Stimulated activated CD4-positive, alpha-beta T cell treated with anti-CD3 and anti-CD28 coated beads, Interleukin-2, amount 100 ng/mL, for 24 hours (primary cell): ENCODE measurements around the gene HMCN1.

Source experiments
- DNase-seq, 2 donors: peaks; one replicate each; pipeline ENCODE4 v3.0.0-alpha.2; 2020

The HMCN1 gene

DNA sequence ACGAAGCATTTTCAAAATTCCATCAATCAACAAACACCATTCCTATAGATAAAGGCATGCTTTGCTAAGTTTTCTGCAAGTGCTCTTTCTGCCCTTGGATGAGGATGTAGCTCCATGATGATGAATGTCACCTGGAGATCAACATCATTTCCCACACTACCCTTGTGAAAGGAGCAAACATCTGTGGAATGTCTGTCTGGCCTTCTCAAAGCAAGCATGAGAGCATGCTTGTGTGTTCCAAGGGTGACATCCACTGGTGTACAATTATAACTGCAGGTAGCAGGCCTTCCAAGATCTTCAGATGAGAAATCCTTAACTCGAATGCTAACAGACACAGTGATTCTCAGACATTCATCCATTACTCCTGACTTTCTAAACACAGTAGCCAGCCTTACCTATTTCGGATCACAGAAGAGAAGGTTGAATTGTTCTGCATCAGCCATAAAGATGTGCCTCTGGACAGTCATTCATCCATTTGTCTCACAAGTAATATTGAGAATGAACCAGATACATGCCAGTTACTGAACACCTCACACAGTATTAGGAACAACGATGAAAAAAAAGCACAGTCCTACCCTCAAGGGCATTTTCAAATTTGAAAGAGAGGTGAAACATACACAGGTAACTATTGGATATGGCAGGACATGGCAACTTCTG, 478.5 kb downstream of the HMCN1 start:
- DNase-seq: no peak

DNA sequence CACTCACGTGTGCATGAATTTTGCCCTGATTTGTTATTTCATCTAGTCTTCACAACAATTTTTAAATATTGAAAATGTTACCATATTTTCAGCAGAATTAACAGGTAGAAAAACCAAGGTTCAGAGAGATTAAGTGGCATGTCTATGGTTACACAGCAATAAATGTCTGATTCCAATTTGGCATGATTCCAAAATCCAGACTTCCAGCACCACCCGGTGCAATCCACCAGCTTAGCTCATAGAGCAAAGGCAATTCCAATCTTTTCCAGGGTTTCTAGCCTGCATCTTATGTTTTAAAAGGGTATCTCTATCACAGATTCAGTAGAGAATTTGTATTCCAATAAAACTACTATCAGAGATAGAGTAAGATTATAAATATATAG, 479.0 kb downstream of the HMCN1 start:
- DNase-seq: no peak

DNA sequence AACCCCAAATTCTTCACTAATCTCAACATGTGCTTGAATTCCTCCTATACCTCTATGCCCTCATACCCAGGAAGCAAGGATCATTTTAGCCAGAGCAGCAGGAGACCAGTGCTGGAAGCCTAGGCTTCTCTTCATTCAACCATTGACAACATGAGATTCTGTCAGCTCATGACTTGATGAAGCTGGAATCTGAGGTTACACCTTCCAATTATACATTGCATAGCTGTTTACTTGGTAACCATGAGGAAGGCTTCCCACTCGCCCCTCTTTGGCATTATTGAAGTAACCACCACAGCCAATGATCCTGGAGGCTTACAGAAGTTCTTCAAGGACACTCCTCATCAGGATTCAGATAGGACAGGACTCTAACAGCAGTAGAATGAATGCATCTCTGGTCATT, 480.6 kb downstream of the HMCN1 start:
- no peak for DNase-seq

DNA sequence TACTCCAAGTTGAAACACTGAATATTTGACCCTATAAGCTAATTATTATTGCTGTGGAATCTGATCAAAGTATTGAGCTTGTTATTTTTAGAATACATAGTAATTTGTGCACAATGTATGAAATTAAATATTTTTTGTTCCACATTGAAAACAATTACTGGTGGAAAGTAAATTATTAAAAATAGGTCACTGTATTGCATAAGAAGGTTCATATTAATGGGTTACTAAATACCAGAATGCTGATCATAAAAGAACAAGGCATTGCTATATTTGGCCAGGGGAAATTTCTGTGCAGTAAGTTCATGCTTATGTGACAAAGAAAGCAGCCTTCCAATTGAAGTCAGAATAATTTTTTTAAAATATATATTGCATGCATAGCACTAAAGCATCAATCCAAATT, 481.4 kb downstream of the HMCN1 start:
- DNase-seq: no peak

DNA sequence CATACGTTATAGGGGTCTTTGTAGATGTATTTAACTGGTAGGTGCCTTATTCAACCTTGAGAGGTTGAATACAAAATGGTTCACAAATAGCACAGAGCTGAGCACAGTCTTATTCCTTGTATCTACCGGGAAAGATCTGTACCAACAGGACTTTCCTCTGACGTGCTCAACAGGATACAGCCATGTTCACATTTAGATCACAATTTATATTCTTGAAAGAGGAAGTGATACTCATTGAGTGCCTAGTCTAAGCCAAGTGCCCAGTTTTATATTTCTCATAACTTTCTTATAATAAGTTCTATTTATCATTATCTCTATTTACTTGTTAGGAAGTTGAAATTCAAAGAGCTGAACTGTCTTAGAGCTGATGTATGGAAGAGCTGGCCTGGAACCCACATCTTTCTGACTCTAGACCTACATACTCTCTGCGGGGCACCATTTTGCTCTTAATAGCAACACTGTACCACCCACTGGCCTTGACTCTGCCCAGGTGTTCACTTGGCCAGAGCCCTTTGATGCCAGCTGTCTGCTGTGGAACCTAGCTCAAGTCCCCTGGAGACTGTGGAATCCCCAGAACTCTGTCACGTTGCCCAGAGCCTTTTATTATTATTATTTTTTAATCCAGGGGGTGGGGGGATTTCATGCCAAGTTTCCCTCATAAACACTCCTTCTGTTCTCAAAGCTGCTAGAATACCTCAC, 484.6 kb downstream of the HMCN1 start:
- DNase-seq: no peak

DNA sequence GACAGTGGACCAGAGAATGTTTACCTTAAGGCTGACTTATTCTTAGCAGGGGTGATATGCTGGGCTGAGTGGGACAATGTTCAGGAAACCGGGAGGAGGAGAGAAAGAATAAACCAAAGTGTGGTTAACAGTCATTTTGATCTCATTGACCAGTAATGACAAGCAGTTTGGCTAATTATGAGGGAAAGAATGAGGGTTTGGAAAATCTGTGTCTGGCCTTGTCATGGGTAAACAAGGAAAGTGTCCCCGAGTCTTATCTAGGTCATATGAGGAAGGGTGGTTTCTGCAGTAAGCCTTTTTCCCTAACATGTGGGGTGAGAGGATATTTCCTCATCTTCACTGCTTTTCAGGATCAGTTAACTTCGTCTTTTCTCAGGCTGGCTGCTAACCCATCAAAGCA, 485.9 kb downstream of the HMCN1 start:
- DNase-seq: no peak

DNA sequence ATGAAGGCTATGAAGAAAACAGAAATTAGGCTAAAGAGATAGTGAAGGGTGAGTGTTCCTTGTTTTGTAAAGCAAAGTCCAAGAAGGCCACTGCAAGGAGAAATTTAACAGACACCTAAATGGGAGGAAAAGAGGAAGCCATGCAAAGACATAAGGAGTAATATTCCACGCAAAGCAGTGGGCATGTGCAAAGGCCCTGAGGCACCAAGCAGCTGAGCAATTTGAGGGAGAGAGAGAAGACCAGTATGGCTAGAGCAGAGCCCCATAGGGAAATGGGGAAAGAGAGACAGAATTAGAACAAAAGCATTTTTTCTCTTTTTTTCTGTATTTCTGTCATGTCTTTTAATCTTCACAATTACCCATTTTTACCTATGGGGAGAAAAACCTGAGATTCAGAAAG, 486.7 kb downstream of the HMCN1 start:
- no peak for DNase-seq

DNA sequence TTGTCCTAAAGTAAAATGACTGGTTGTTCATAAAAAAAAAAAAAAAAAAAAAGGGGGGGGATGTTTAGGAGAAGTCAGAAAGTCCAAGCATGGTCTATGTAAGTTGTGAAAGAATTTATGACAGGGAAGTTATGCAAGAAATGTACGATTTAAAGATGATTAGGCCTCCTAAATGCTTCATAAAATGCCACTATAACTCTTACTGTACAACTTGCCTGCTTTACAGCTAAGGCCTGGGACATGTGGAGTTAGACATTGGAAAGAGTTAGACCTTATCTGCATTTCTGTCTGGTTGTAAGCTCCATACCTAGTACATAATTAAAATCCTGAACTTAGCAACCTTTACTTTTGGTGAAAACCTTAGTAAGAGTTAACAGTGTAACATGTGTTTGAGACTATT, 490.9 kb downstream of the HMCN1 start:
- DNase-seq: no peak

DNA sequence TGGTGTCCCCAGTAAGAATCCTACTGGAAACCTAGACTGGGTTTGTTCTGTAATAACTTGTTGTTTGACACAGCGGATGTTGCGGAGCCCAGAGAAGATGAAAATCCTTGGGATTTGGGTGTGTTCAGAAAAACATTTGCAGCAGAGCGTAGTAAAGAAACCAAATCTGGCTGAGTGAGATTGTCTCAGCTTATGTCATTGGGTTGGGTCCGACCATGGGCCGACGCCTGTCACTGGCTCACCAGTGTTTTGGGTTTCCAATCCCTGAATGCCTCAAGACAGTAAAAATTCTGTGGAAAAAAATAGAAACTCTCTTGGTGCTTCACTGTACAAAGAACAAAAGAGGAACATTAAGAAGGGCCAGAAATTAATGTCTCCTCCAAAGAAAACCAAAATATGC, 494.6 kb downstream of the HMCN1 start:
- DNase-seq: no peak

DNA sequence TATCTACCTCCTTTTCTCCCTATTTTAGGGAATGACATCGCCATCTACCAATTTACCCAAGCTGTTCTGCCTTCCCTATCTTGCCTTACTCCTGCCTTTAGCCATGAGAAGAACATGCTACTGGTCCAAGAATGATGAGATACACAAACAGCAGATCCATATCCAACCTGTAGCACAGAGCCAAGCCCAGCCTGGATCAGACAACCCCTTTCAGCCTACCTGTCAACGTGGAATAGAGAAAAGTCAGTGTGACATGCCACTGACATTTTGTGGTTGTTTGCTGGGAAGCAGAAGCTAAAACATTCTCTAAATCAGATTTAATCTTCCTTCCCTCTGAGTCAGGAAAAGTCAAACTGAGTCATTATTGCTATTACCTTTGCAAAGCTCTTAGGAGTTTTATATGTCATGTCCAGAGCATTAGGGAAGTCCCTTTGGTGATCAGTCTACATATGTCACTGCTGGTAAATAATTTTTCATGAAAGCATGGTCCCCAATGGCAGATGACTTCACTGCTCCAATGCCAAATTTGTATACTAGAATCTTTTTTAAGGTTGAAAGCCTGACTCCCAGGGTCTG, 497.8 kb downstream of the HMCN1 start:
- DNase-seq: no peak

DNA sequence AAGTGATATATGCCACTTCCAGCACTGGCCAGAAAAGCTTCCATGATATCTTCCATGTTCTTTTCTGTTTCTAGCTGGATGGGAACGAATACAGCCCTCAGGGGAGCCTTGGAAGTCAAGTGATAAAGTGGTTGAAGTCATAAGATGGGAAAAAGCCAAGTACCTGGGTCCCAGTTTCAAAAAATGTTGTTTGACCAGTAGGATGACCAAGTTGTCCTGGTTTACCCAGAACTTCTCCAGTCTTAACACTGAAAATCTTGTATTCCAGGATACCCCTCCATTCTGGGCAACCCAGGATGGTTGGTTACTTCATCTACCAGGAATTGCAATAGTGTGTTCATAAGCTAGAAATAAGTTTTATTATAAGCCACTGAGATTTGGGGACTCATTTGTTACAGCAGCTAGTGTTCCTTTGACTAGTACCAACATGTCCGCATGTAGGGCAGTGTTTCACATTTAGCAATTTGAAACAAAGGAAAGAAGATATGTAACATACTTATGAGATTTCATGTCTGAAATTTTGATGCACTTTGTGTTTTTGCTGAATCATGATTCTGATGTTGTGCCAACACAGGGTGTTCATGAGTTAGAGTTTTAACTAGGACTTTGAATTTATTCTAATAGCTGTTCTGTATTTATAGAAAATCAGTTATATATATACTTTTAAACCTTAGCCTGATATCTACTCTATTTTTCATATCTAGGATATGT, 500.9 kb downstream of the HMCN1 start:
- DNase-seq: no peak

DNA sequence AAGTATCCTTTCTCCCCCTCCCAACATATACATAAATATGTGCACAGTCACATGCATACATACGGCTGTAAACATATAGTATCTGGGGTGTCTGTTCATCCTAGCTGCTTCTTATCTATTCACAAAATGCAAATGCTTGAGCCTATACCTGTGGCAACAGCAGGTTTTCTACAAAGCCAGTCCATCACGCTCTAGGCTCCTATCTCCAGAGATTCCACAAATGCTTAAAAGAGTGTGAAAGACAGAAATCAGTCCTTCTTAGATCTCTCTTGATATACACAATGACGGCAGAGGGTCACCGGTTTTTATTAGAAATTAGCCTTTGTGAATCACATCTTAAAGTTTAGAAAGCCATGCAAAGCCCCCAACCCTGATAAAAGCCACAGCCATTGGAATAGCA, 501.5 kb downstream of the HMCN1 start:
- no peak for DNase-seq

DNA sequence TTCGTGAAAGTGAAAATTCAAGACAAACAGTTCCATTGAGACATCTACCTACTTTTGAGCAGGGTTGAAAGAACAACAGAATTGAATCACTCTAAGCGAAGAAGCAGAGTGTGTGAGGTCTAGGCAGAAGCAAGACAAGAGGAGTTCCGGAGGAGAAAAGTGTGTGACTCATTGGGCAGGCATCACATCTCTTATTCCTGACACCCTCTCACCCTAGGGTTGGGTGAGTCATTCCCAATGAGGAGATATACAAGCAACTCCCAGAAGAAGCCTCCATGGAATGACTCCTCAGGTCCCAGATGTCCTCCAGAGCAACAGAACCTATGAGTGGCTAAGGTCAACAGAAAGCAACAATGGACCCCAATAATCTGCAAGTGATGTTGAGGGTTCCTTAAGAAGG, 502.7 kb downstream of the HMCN1 start:
- DNase-seq: no peak

DNA sequence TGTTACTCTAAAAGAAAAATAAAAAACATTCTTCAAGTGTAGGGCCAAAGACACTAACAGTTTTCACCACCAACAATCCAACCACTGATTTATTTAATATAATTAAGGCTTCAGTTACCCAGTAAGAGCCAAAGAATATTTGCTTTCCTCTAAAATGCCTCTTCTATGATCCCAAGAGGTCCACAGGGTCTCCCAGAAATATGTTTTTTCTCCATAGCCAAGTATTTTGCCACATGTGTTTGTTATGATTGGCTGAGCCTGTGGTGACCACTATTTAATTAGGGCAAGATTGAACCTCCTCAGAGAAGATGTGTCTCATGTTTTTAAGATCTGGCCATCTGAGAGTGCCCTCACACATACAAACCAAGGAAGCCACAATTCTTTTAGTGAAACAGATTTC, 505.0 kb downstream of the HMCN1 start:
- no peak for DNase-seq

DNA sequence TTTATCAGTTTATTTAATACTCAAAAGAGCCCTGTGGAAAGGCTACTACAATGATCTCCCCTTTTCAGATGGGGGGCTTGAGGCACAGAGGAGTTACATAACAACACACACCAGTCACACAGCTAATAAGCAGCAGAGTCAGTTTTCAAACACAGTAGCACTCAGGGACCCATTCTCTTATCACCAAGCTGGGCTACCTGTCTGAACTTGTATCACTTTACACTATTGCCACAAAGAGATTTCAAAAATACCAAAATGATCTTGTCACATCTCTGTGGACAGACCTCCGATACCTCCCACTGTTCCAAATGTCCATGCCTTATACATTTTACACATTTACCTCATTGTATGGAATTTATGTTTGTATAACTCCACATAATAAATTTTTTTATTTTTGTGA, 506.2 kb downstream of the HMCN1 start:
- no peak for DNase-seq
